Loucy (cell line): ENCODE measurements around the gene BAG3.
A peak's percentile ranks its signal among the peaks of the same experiment; 100 is the strongest.

Source experiments
- H2AFZ ChIP-seq: fragments of 200-600 bp; sonication (generic); 2 replicates; pipeline ENCODE4 v1.6.0; 2016; ENCODE audit warnings: antibody characterized with exemption, mild to moderate bottlenecking, low read length, moderate library complexity
- H3F3A ChIP-seq: fragments of 200-600 bp; 2 replicates; pipeline ENCODE4 v1.6.0; 2016; ENCODE audit warnings: antibody characterized with exemption, low read depth, mild to moderate bottlenecking
- H3K27me3 ChIP-seq: fragments of 200-600 bp; sonication (generic); 2 replicates; pipeline ENCODE4 v1.6.1; 2014; ENCODE audit warnings: low read length, mild to moderate bottlenecking; ENCODE audit not compliant: insufficient read depth, poor library complexity, severe bottlenecking
- H3K36me3 ChIP-seq: fragments of 200-600 bp; sonication (generic); 2 replicates; pipeline ENCODE4 v1.6.1; 2016; ENCODE audit warnings: low read length; ENCODE audit not compliant: insufficient read depth
- H3K4me1 ChIP-seq: fragments of 200-600 bp; sonication (generic); 2 replicates; pipeline ENCODE4 v1.5.1; 2014; ENCODE audit warnings: low read length, mild to moderate bottlenecking; ENCODE audit not compliant: insufficient read depth, poor library complexity, severe bottlenecking
- H3K4me2 ChIP-seq: fragments of 200-600 bp; sonication (generic); 2 replicates; pipeline ENCODE4 v1.6.0; 2014; ENCODE audit warnings: antibody characterized with exemption, low read length, low read depth, mild to moderate bottlenecking; ENCODE audit not compliant: poor library complexity, severe bottlenecking
- H3K4me3 ChIP-seq: fragments of 200-600 bp; sonication (generic); 2 replicates; pipeline ENCODE4 v1.5.1; 2014; ENCODE audit warnings: low read length, mild to moderate bottlenecking, mixed read lengths; ENCODE audit not compliant: poor library complexity, severe bottlenecking
- H3K79me2 ChIP-seq: fragments of 200-600 bp; sonication (generic); 2 replicates; pipeline ENCODE4 v1.6.1; 2014; ENCODE audit warnings: low read length; ENCODE audit not compliant: insufficient read depth
- H3K9ac ChIP-seq: fragments of 200-600 bp; sonication (generic); 2 replicates; pipeline ENCODE4 v1.6.0; 2014; ENCODE audit warnings: mild to moderate bottlenecking, low read depth, low read length, moderate library complexity; ENCODE audit not compliant: poor library complexity, severe bottlenecking
- H3K9me2 ChIP-seq: fragments of 200-600 bp; sonication (generic); replicated peaks from 2 replicates; pipeline ENCODE4 v1.6.1; 2016; ENCODE audit warnings: low read depth, low read length, mixed read lengths
- H3K9me3 ChIP-seq: fragments of 200-600 bp; sonication (generic); 2 replicates; pipeline ENCODE4 v1.6.1; 2014; ENCODE audit warnings: mild to moderate bottlenecking, antibody characterized with exemption, low read length, low read depth; ENCODE audit not compliant: insufficient read depth
- H4K20me1 ChIP-seq: fragments of 200-600 bp; sonication (generic); 2 replicates; pipeline ENCODE4 v1.6.0; 2014; ENCODE audit warnings: antibody characterized with exemption, low read length, mild to moderate bottlenecking; ENCODE audit not compliant: insufficient read depth, poor library complexity, severe bottlenecking
- EZH2phosphoT487 ChIP-seq: fragments of 200-600 bp; IDR thresholded peaks from 2 replicates; pipeline ENCODE4 v1.6.1; 2018; ENCODE audit warnings: antibody characterized with exemption, mild to moderate bottlenecking, moderate library complexity, borderline replicate concordance
- TF ChIP-seq, protein P1 (sequence below): fragments of 200-600 bp; sonication (generic); conservative IDR thresholded peaks from 2 replicates; pipeline ENCODE4 v1.5.1; 2014; ENCODE audit warnings: mild to moderate bottlenecking, antibody characterized with exemption, low read length

Gene BAG3

DNA sequence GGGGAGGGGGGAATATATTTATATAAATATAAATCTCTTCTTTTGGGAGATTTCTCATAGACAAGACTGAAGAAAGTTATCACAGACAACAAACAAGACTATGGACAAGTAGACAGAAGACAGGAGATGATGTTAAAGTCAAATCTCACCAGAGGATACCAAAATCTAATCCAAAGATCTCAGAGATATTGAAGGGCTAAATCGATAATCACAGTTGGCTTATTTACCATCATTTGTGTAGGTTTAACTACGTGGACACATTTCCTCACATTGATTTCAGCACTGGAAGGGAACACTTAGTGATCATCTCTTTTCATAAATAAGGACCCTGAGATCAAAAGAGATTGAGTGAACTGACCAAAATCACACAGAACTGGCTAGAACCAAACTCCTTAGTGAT is 72.0 kb downstream of the BAG3 start:
- Histone ChIP-seq H3K4me1 (peaks cover 38% of the 10 kb centered on the region), H3K9me3 (no peaks in the 10 kb centered on the region), H3F3A (peaks cover 4% of the 10 kb centered on the region; the same call in 1 of the 2 replicates), H3K4me3 (peak overlapping the region; percentile 29), H3K79me2 (peaks cover 21% of the 10 kb centered on the region), H3K36me3 (no peaks in the 10 kb centered on the region), H3K27me3 (no peaks in the 10 kb centered on the region), H3K9me2 (no peaks in the 10 kb centered on the region), H3K9ac (no peak overlapping the region), H3K4me2 (peak overlapping the region; percentile 90), H4K20me1 (peaks cover 12% of the 10 kb centered on the region), H2AFZ (no peak overlapping the region)
- TF ChIP-seq EZH2phosphoT487: no peak
- TF ChIP-seq, protein P1, sequence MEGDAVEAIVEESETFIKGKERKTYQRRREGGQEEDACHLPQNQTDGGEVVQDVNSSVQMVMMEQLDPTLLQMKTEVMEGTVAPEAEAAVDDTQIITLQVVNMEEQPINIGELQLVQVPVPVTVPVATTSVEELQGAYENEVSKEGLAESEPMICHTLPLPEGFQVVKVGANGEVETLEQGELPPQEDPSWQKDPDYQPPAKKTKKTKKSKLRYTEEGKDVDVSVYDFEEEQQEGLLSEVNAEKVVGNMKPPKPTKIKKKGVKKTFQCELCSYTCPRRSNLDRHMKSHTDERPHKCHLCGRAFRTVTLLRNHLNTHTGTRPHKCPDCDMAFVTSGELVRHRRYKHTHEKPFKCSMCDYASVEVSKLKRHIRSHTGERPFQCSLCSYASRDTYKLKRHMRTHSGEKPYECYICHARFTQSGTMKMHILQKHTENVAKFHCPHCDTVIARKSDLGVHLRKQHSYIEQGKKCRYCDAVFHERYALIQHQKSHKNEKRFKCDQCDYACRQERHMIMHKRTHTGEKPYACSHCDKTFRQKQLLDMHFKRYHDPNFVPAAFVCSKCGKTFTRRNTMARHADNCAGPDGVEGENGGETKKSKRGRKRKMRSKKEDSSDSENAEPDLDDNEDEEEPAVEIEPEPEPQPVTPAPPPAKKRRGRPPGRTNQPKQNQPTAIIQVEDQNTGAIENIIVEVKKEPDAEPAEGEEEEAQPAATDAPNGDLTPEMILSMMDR: no peak

DNA sequence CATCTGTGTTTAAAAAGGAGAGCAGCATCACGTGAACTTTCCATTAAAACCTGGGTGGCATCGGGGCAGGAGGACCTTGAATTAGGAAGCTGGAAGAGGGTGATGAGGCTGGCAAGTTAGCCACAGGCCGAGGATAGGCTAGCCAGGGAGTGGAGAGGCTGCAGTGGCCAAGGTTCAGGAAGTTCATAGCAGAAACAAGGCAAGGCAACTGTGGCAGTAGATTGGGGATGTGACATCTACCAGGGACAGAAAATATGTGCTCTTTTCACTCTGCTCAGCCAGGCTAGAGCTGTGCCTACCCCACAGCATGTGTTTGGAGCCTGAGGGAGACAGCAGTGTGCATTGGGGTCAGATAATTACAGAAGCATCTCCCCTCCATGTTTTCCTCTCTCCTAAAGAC is 72.4 kb downstream of the BAG3 start:
- H3K79me2 ChIP-seq: peaks cover 24% of the 10 kb centered on the region
- H3K9me3 ChIP-seq: no peaks in the 10 kb centered on the region
- H3K4me1 ChIP-seq: peaks cover 42% of the 10 kb centered on the region
- H3K4me2 ChIP-seq: peak overlapping the region; percentile 90
- TF ChIP-seq, protein P1: no peak
- no peak for TF ChIP-seq EZH2phosphoT487
- no peak overlapping the region for H3K9ac ChIP-seq
- peaks cover 4% of the 10 kb centered on the region; the same call in 1 of the 2 replicates for H3F3A ChIP-seq
- H4K20me1 ChIP-seq: peaks cover 12% of the 10 kb centered on the region
- no peaks in the 10 kb centered on the region for H3K36me3 ChIP-seq
- no peaks in the 10 kb centered on the region for H3K27me3 ChIP-seq
- no peak overlapping the region for H2AFZ ChIP-seq
- peak overlapping the region; percentile 29 for H3K4me3 ChIP-seq
- H3K9me2 ChIP-seq: no peaks in the 10 kb centered on the region

DNA sequence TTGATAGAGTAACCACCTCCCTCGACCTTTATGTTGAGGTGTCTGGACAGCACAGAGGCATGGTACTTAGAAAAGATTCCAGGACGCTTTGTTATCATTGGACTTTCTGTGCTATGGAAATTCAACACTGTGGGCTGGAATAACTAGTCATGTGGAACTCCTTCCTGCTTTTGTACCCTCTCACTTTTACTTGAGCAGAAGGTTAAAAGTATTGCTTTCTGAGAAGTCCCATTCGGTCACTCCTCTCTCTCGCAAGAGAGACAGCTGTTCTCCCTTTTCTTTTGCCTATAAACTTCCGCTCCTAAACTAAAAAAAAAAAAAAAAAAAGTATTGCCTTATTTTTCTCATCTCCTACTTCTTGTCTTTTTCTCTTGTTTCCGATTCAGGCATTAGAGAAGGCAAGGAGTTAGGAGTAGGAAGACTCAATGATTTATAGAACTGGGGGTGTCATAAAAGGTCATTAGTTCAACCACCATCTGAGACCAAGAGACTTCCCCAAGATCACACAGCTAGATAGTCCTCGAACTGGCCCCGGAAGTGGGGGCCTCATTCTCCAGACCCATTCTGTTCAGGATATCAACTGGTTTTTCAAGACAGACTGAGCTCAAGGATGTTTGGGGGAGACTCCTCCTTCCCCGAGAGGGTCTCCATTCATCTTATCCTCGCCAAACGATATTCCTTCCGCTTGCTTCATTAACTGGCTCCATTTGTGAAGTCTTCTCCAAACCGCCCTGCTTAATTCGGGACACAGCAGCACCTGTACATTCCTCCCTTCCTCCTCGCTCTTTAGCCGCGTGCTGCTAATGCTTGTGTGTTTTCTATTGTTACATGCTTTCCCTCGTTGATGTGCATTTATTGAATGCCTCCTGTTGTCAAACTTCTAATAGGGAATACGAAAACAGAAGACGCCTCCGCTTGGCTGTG is 73.7 kb downstream of the BAG3 start:
- H3K36me3 ChIP-seq: no peaks in the 10 kb centered on the region
- H3K79me2 ChIP-seq: peaks cover 36% of the 10 kb centered on the region
- TF ChIP-seq EZH2phosphoT487: no peak
- TF ChIP-seq, protein P1: no peak
- peak overlapping the region; percentile 90 for H3K4me2 ChIP-seq
- H3K4me1 ChIP-seq: peaks cover 46% of the 10 kb centered on the region
- H2AFZ ChIP-seq: peak overlapping the region; percentile 78
- H3K9ac ChIP-seq: peak overlapping the region; percentile 84
- peak overlapping the region; percentile 89 for H3K4me3 ChIP-seq
- H4K20me1 ChIP-seq: peaks cover 12% of the 10 kb centered on the region
- H3K9me3 ChIP-seq: no peaks in the 10 kb centered on the region
- H3K27me3 ChIP-seq: no peaks in the 10 kb centered on the region
- no peaks in the 10 kb centered on the region for H3K9me2 ChIP-seq
- H3F3A ChIP-seq: peaks cover 4% of the 10 kb centered on the region; the same call in 1 of the 2 replicates
